NCI-H748 treated with DMSO at 0.1 percent for 48 hours (cell line): ENCODE data around the gene ZFAND3.
"Not testable (repeated sequence)": the region's sequence is repeated elsewhere in the genome, so short reads cannot be mapped to it uniquely, and the experiment has no call there.

Experiments used
- DNase-seq: peaks from one replicate; lab custom pipeline; 2025; lab: John Stamatoyannopoulos, UW

Gene ZFAND3

DNA sequence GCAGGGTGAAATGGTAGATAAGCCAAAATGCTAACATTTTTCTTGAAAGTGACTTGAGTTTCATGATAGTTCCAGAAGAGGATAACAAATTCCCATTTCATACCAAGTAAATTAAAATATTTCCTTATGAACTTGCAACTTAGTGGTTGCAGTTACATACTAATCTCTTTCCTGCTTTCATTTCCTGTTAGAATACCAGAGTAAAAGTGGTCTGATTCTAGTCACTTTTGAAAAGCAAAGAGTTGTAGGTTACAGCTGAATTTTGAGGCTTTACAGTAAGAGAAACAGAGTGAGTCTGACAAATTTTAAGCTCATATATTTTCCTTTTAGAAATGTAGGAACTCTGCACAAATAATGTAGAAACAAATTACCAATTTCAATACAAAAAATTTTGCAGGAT, 117.4 kb downstream of the ZFAND3 start:
- DNase-seq, result no peak

DNA sequence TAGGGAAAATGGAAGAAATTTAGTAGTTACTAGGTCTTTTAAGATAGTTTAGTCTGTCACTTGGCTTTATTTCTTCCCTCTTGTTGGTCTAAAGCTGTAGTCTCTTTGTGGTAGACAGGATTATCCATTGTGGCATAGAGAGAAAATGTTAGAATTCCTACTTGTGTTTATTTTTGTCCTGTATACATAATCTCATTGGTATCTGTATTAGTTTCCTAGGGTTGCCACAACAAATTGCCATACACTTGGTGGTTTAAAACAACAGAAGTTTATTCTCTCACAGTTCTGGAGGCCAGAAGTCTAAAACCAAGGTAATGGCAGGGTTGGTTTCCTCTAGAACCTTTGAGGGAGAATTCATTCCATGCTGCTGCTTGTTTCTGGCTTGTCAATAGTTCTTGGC, 119.4 kb downstream of the ZFAND3 start:
- no peak for DNase-seq

DNA sequence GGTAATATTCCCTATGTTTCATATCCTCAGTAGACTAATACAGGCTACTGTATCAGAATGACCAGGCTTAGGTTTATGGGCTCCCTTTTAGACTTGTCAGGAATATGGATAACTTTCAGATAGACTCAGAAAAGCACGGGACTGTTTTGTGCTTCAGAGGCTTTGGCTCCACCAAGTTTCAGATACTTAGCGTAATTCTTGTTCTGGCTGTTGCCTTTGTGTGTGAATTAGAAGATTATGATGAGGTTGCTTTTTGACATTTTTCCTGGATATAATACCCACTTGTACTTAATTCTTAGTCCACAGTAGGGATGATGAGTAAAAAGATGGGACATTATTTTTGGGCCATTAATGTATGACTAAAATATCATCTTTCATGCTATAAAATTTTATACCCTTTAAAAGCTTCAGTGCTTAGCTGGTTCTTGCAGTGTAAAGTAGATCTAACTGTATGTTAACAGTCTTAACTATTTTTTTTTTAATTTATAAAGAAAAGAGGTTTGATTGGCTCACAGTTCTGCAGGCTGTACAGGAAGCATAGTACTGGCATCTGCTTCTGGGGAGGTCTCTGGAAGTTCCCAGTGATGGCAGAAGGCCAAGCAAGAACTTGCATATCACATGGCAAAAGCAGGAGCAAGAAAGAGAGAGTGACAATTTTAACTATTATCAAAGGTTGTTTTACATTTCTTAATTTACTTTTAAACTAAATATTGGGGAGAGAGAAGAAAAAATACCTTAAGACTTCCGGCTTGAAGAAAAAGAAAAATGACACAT, 120.7 kb downstream of the ZFAND3 start:
- DNase-seq, result no peak

DNA sequence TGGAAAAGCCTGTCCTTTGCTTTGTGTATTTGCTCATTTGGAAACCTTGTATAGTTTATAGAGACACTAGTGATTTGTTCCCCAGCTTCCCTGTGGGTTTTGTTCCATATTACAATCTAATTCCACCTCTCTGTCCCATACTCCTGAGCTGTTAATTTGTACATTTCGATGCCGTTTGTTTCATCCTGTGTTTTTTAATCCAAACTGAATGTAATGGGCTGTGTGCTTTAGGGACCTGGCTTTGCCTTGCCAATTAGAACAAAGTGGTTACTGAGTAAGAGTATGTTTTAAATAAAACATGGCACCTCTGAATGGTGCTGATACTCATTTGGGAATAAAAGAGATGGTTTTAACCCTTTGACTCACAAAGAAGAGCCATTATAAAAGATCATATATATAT, 122.3 kb downstream of the ZFAND3 start:
- DNase-seq, result no peak

DNA sequence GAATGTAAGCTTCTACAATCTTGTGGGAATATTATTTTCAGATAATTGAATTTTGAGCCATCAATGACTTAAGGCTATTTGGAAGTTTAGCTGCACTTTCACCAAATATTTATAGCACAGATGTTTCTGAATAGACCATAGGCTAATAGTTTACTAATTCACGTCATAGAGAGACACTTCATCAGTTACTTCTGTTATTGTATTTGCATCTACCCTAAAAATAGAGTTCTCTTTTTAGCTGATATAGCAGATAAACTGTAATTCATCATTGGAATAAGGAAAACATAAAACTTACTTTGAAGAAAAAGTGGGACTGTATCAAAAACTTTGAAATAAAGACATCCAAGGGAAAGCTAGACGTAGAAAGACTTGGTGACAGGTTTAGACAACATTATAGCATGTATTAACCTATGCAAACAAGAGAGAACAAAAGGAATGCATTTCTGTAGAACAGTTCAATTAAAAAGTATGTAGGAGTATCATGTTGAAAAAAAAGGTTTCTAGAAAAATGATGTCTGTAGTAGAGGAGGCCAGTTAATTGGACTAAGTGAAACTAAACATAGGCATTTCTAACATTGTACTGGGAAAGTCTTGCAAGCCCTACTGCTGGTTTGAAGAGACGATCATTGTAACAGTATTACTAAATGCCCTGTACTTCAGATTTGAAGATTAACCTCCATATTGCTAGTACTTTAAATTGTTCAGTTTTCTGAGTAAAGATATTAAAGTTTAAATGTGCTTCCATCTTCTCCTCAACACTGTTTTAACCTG, 123.3 kb downstream of the ZFAND3 start:
- DNase-seq, result no peak

DNA sequence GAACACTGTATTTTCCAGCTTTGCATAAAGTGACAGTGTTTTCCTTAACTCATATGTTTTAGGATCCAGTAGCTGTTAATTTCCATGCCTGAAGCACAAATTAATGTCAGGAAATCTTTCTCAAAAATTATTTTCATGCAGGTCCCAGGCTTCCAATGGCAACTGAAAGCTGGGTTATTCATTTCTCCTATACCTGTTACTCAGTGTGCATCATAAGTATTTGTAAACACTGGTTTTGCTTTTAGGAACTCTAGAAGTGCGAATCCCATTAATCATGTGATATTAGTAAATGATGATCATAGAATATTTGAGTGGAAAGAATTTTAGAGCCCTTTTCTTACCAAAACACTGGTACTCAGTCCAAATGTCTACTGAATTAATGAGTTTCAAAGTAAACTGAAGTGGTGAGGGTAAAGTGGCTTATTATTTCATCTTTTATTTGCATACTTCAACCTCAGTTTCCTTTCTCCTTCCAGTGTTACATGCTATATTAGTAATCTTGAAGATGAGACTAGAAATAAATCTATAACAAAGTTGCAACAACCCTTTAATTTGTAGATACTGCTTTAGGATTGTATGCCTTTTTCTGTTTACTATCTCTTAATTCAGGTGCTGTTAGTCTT, 124.0 kb downstream of the ZFAND3 start:
- no peak for DNase-seq

DNA sequence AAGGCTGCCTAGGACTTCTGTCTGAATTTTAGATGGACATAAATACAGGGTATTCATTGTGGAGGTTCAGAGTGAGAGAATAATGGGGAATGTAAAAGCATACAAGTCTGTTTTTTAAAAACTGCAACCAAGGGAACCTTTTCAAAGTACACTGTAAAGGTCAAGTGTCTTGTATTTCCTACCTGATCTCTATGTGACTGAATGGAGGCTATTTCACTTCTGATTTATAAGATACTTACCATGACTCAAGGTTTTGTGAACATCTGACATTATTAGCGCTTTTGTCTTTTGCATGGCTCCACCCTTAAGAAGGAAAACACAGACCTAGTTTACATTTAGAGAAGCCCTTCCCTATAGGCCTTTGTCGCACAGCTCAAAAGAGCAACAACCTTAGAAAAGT, 126.5 kb downstream of the ZFAND3 start:
- peak; percentile 69 for DNase-seq

DNA sequence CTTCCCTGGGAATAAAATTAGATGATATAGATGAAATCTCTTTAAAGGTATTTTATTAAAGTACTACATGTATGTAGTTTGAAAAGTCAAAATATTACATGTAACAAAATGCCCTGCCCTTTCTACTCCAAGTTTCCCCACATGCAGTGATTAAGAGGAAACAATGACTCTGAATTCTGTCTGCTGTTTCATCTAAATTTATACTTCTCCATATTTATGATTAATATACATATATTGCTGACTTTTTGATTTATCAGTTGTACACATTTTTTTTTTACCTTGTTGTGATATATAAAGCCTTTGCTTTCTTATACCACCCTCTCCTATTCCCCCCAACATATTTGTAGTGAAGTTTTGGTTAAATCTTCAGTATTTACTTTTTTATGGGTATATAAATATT, 127.9 kb downstream of the ZFAND3 start:
- DNase-seq, result no peak

DNA sequence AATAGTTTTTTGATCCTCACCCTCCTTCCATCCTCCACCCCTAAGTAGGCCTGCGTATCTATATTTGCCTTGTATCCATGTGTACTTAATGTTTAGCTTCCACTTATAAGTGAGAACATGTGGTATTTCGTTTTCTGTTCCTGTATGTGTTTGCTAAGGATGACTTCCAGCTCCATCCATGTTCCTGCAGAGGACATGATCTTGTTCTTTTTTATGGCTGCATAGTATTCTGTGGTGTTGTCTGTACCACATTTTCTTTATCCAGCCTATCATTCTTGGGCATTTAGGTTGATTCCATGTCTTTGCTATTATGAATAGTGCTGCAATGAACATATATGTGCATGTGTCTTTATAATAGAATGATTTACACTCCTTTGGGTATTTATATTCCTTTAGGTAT, 129.1 kb downstream of the ZFAND3 start:
- DNase-seq, result not testable (repeated sequence)

DNA sequence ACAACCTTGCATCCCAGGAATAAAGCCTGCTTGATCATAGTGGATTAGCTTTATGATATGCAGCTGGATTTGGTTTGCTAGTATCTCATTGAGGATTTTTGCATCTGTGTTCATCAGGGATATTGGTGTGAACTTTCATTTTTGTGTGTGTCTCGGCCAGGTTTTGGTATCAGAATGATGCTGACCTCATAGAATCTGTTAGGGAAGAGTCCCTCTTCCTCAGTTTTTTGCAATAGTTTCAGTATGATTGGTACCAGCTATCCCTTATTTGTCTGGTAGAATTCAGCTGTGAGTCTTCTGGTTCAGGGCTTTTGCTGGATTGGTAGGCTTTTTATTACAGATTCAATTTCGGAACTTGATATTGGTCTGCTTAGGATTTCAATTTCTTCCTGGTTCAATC, 132.5 kb downstream of the ZFAND3 start:
- no peak for DNase-seq

DNA sequence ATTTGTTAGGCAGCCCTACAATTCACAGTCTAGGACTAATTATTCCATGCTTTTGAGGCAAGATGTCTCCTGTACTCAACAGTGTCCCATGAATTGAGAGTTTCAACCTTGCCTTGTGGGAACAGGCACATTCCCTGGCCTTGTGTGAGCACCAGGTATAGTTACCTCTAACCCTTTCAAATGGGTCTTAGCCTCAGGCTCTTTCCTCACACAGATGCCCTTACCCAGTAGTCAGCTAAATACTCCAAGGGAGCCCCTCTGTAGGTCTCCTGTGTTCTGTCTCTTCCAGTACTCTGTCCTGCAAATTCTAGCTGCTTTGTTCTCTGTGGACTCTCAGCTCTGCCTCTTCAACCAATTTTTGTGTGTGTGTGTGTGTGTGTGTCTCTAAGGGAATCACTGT, 135.3 kb downstream of the ZFAND3 start:
- DNase-seq, result no peak

DNA sequence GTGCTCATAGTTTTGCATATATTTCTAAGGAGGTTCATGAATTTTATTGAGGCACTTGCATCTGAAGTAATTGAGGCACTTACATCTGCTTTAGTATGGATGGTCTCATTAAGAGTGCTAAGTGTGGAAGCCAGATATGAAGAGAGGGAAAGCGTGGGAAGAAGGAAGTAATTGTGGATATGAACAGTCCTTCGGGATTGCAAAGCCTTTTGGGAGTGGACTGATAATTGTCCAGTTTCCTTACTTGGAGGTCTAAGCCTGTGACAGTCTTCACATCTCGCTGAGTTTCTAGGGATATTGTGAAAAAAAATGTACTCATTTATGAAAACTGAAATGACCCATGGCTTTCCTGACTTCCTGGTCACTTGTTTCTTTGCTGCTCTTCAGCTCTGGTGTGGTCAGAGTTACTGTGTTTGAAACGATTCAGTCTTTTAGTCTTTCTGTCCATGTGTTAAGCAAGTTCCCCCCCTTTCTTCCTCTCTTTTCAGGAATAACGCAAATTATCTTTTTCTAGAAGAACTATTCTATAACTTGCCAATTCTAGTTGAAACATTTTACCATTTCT, 137.3 kb downstream of the ZFAND3 start:
- no peak for DNase-seq

DNA sequence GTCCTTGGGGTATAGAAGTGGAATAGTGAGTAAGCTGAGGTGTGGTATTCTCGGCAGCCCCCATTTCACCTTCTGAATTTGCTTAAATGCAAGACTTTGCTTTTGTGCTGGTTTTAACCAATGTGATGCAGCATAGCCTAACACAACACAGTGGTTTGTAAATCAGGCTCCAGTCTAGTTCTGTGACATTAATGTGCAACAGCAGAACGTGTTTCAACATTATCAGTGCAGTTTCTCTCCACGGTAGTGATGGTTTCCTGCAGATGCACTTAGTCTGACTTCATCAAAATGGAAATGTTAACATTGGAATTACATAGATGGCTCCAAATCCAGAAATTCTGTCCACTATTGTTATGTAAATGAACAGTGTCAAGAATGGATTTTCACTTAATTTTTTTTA, 139.5 kb downstream of the ZFAND3 start:
- no peak for DNase-seq

DNA sequence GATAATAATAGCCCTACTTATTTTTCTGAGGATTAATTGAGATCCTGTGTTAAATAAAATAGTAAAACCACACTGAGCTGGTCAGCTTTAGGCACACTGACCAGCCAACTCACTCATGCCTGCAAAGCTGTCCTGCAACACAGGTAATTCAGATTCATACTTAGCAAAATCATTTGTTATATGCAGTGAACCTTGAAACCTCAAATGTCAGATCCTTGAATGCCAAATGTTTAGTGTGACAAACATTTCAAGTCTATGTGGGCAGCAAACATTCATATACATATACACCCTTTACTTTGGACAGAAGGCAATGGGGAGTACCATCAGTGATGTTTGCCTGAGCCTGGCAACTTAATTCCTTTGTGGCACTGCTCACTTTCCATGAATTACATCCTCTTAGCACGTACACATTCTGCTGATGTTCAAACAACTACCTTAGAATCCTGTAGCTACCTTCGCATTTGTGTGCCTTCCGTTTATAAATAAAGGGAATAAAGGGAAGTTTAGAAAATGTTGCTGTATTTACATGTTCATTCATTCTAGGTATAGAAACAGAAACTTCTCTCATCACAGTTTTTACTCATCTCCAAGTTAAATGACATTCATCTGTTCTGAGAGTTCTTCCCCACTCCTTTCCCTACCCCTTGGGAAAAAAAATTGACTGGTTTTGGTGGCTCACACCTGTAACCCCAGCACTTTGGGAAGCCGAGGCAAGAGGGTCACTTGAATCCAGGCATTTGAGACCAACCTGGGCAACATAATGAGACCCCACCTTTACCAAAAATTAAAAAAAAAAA, 140.8 kb downstream of the ZFAND3 start:
- no peak for DNase-seq

DNA sequence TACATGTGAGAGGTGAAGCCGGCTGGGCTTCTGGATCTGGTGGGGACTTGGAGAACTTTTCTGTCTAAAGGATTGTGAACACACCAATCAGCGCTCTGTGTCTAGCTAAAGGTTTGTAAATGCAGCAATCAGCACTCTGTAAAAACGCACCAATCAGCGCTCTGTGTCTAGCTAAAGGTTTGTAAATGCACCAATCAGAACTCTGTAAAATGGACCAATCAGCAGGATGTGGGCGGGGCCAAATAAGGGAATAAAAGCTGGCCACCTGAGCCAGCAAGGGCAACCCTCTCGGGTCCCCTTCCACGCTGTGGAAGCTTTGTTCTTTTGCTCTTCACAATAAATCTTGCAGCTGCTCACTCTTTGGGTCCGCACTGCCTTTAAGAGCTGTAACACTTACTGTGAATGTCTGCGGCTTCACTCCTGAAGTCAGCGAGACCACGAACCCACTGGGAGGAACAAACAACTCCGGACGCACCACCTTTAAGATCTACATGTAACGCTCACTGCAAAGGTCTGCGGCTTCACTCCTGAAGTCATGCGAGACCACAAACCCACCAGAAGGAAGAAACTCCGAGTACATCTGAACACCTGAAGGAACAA, 143.1 kb downstream of the ZFAND3 start:
- DNase-seq, result not testable (repeated sequence)

DNA sequence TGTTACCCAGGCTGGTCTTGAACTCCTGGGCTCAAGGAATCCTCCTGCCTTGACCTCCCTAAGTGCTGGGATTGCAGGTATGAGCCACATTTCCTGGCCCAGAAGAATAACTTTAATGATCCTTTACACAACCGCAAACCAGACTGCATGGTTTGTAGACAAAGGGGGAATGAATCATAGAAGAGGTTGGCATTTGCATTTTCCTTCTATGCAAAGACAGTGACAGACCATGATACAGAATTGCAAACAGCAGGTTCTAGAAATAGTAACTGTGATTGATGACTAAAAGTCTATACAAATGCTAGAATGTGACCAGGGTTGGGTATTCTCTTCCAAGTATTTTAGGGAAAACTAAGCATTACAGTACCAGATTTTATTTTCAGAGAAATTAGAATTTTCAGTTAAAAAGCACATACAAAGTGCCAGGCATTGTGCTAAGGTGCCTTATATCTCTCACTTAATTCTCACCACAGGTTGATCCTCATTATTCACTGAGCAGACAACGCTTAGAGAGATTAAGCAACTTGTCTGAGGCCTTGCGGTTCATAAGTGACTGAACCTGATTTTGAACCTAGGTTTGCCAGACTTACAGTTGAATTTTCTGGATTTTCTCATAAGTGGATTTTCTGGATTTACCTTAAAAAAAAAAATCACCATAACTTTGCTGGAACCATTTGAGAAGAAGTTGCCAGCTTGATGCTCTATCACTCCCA, 146.6 kb downstream of the ZFAND3 start:
- DNase-seq, result no peak

DNA sequence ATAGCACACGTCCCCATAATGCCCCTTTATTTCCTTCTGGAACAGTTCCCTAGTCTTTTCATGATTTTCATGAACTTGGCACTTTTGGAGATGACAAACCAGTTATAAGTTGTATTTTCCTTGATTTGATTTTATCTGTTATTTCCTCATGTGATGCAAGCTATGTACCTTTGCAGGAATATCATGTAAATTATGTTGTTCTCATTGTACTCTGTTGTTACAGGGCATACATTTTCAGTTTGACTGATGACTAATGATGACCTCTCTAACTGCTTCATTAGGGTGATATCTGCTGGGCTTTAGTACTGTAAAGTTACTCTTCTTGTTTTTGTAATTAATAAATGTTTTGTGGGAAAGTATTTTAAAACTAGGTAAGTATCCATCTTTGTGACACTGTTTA, 147.3 kb downstream of the ZFAND3 start:
- no peak for DNase-seq

DNA sequence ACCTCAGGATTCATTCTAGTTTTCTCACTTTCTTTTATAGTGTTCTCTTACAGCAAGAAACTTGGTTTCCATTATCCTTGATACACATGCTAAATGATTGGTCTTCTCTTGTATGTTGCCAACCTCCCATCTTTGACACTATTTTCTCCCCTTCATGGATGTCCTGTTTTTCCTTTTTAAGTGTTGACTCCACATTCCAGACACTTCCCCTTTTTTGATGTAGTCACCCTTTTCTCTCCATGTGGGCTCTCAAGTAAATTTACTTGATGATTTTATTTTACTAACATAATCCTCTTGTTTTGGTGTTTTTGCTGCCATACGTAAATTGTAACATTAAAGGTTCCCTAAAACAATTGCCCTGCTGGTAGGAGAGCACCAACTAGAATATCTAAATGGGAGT, 148.1 kb downstream of the ZFAND3 start:
- no peak for DNase-seq

DNA sequence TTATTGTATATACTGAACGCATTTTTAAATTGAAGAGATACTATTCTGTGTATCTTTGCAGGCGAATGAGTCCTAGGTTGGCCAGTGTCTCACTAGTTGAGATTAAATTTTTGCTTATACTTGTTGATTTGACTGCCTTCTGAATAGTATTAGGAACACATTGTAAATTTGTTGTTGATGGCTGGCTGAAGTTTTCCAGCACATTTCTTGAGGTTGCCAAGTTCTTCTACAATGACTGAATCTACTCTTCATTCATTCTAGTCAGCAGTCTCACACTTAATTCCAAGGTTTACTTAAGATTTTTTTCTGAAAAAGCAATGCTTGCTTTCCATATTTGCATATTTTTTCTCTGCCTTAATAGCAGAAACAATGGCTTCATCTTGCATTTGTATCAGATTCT, 151.7 kb downstream of the ZFAND3 start:
- DNase-seq, result no peak

DNA sequence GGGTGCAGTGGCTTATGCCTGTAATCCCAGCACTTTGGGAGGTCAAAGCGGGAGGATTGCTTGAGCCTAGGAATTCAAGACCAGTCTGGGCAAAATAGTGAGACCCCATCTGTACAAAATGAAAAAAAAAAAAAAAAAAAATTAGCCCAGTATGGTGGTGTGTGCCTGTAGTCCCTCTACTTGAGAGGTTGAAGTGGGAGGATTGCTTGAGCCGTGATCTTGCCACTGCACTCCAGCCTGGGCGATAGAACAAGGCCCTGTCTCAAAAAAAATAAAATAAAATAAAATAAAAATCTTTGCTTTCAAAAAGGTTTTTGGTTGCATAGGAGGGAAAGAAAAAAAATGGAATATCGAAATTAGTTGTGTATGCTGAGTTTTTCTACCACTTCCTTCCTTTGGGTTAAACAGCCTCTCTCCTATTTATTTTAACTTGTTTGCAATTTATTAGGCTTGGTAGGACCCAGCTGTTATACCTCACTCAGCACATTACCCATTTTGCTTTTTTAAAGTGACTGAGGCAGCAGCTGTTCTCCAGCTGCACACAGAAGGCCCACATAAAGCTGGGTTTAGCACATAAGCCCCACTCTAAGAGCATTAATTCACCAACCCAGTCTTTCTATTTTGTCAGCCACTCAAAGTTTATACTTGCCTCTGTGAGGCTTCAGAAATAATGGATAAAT, 152.3 kb downstream of the ZFAND3 start:
- DNase-seq, result no peak
